HG02678 (cell line): ENCODE results near the gene PTPRN.
"Not testable (repeated sequence)": the region's sequence is repeated elsewhere in the genome, so short reads cannot be mapped to it uniquely, and the experiment has no call there.

ENCODE experiments used
- ATAC-seq: cut with Tn5 transposase; IDR thresholded peaks from one replicate; pipeline ENCODE4 v1.9.1; 2021; ENCODE audit warnings: mild to moderate bottlenecking, moderate library complexity; ENCODE audit not compliant: unreplicated experiment

PTPRN gene

GRCh38 chr2:219309278-219309677, at the start of gene PTPRN:
PTPRN (minus strand) TSS chr2:219309401; CDS start chr2:219309332, 69 bp downstream.
- ATAC-seq = no peak

- ATAC-seq = no peak
Measured at GRCh38 chr2:219358170-219359075, 49.2 kb upstream of the PTPRN start.

GRCh38 chr2:219356834-219357233, 47.6 kb upstream of the PTPRN start:
- ATAC-seq = no peak

- ATAC-seq = no peak
Measured at GRCh38 chr2:219354582-219354981, 45.4 kb upstream of the PTPRN start.

GRCh38 chr2:219353129-219353528, 43.9 kb upstream of the PTPRN start:
- ATAC-seq = no peak

GRCh38 chr2:219352448-219353023, 43.3 kb upstream of the PTPRN start:
- ATAC-seq = no peak

GRCh38 chr2:219350710-219351221, 41.6 kb upstream of the PTPRN start:
- no peak for ATAC-seq

- no peak for ATAC-seq
Measured at GRCh38 chr2:219350215-219350614, 41.0 kb upstream of the PTPRN start.

- ATAC-seq = no peak
Measured at GRCh38 chr2:219344751-219345430, 35.7 kb upstream of the PTPRN start.

- ATAC-seq = no peak
Measured at GRCh38 chr2:219335373-219335786, 26.2 kb upstream of the PTPRN start.

GRCh38 chr2:219334076-219334475, 24.9 kb upstream of the PTPRN start:
- ATAC-seq = no peak

GRCh38 chr2:219332542-219332941, 23.3 kb upstream of the PTPRN start, which contains the start of gene RESP18:
RESP18 (minus strand) TSS chr2:219332744.
- ATAC-seq = no peak

- ATAC-seq = no peak
Measured at GRCh38 chr2:219331560-219332213, 22.5 kb upstream of the PTPRN start.

- no peak for ATAC-seq
Measured at GRCh38 chr2:219327719-219328118, 18.5 kb upstream of the PTPRN start.

GRCh38 chr2:219325657-219326315, 16.6 kb upstream of the PTPRN start:
- ATAC-seq = no peak

GRCh38 chr2:219325136-219325535, 15.9 kb upstream of the PTPRN start:
- ATAC-seq = no peak

- ATAC-seq = no peak
Measured at GRCh38 chr2:219323434-219323833, 14.2 kb upstream of the PTPRN start.

- no peak for ATAC-seq
Measured at GRCh38 chr2:219314804-219315468, 5.7 kb upstream of the PTPRN start.

- ATAC-seq = not testable (repeated sequence)
Measured at GRCh38 chr2:219312683-219313263, 3.6 kb upstream of the PTPRN start.
